A549 treated with AZD9567 at 1 μM for 4 hours (cell line): ENCODE data around the gene DLGAP5. TPM values are rescaled to one million over a fixed set of nuclear protein-coding genes. Genes with fewer than 3 reads are reported as not detected.

Experiments
- total RNA-seq: library from RNA; stranded (reverse); fragments of 200-300 nt; extraction: Qiagen RNA extraction; gene quantifications from 5 replicates; pipeline ENCODE4 v1.2.3, GENCODE V29; 2022; ENCODE audit not compliant: insufficient read depth

The DLGAP5 gene
- 25.1 to 35.8 TPM (median 29.5 TPM) in 5 replicates for total RNA-seq

GRCh38 chr14:55191203-55192053, at the start of gene DLGAP5:
TSS of gene DLGAP5 (minus strand) at chr14:55191585. CDS start at chr14:55189179, 2,406 bp downstream.

GRCh38 chr14:55129086-55129427, 62.3 kb downstream of the DLGAP5 start, which contains the start of gene LGALS3:
TSS of gene LGALS3 (plus strand) at chr14:55129252. CDS start at chr14:55137374, 8,122 bp downstream.

Other genes with a start within 250 kb of the DLGAP5 start
- 8.6 to 15.6 TPM (median 10.5 TPM) in 5 replicates for gene WDHD1, start 164.5 kb downstream of the DLGAP5 start, total RNA-seq
- 8.1 to 10.9 TPM (median 10.0 TPM) in 5 replicates for gene SOCS4, start 164.3 kb downstream of the DLGAP5 start, total RNA-seq
- 93.0 to 129 TPM (median 101 TPM) in 5 replicates for gene MAPK1IP1L, start 139.9 kb downstream of the DLGAP5 start, total RNA-seq
- gene LGALS3, start 62.3 kb downstream of the DLGAP5 start, total RNA-seq, result 162 to 188 TPM (median 169 TPM) in 5 replicates
- 11.8 to 18.1 TPM (median 15.0 TPM) in 5 replicates for gene FBXO34, start 79.8 kb upstream of the DLGAP5 start, total RNA-seq
- 4.8 to 5.5 TPM (median 5.2 TPM) in 5 replicates for gene ATG14, start 220.2 kb upstream of the DLGAP5 start, total RNA-seq
- gene TBPL2, start 249.0 kb upstream of the DLGAP5 start, total RNA-seq, result not detected in 5 replicates